ENCODE results near the gene PTCRA.
A peak's percentile ranks its signal among the peaks of the same experiment; 100 is the strongest.
"Not testable (repeated sequence)": the region's sequence is repeated elsewhere in the genome, so short reads cannot be mapped to it uniquely, and the experiment has no call there.

Gene PTCRA

GRCh38 chr6:42947950-42948349, 32.1 kb downstream of the PTCRA start:
- no peak for DNase-seq

- no peak for DNase-seq
These were observed 36.5 kb downstream of the PTCRA start for GRCh38 chr6:42952389-42952788.

GRCh38 chr6:42954405-42954804, 38.6 kb downstream of the PTCRA start:
- not testable (repeated sequence) for DNase-seq

GRCh38 chr6:42958125-42958524, 42.3 kb downstream of the PTCRA start:
- no peak for DNase-seq

- no peak for DNase-seq
These were observed 44.0 kb downstream of the PTCRA start for GRCh38 chr6:42959917-42960242.

- no peak for DNase-seq
These were observed 44.6 kb downstream of the PTCRA start, which contains the start of gene GNMT for GRCh38 chr6:42960243-42961019. Gene GNMT (plus strand): TSS chr6:42960754. CDS start chr6:42960768, 14 bp downstream.

- DNase-seq = no peak
These were observed 45.2 kb downstream of the PTCRA start for GRCh38 chr6:42961020-42961470.

- no peak for DNase-seq
These were observed 46.2 kb downstream of the PTCRA start for GRCh38 chr6:42962096-42962495.

GRCh38 chr6:42962502-42963178, 46.8 kb downstream of the PTCRA start:
- no peak for DNase-seq

GRCh38 chr6:42963179-42963854, 47.5 kb downstream of the PTCRA start:
- no peak for DNase-seq

- DNase-seq = peak; percentile 54
These were observed 48.2 kb downstream of the PTCRA start for GRCh38 chr6:42963855-42964605.

- no peak for DNase-seq
These were observed 50.7 kb downstream of the PTCRA start for GRCh38 chr6:42966571-42966970.

- DNase-seq = no peak
These were observed 51.4 kb downstream of the PTCRA start for GRCh38 chr6:42967228-42967627.

- no peak for DNase-seq
These were observed 52.4 kb downstream of the PTCRA start for GRCh38 chr6:42968126-42968701.

- DNase-seq = no peak
These were observed 52.9 kb downstream of the PTCRA start for GRCh38 chr6:42968783-42969182.

GRCh38 chr6:42969431-42969830, 53.6 kb downstream of the PTCRA start:
- no peak for DNase-seq

GRCh38 chr6:42969934-42970333, 54.1 kb downstream of the PTCRA start:
- no peak for DNase-seq

- DNase-seq = no peak
These were observed 55.2 kb downstream of the PTCRA start for GRCh38 chr6:42970871-42971612.

GRCh38 chr6:42971746-42972327, 56.0 kb downstream of the PTCRA start:
- no peak for DNase-seq

GRCh38 chr6:42973926-42974325, 58.1 kb downstream of the PTCRA start:
- DNase-seq = no peak

GRCh38 chr6:42974919-42975505, 59.2 kb downstream of the PTCRA start:
- DNase-seq = no peak
